ENCODE data around the gene MPC1.
"Not testable (repeated sequence)": the region's sequence is repeated elsewhere in the genome, so short reads cannot be mapped to it uniquely, and the experiment has no call there.

The MPC1 gene

GRCh38 chr6:166348305-166348949 lies 34.3 kb downstream of the MPC1 start:
- no peak for DNase-seq (ENCODE audit: low read depth in 1 of 2, low spot score in 1 of 2)

GRCh38 chr6:166346965-166347364 lies 35.8 kb downstream of the MPC1 start:
- DNase-seq (ENCODE audit: low read depth in 1 of 2, low spot score in 1 of 2), result no peak

GRCh38 chr6:166346449-166346848 lies 36.3 kb downstream of the MPC1 start:
- DNase-seq (ENCODE audit: low read depth in 1 of 2, low spot score in 1 of 2), result no peak

GRCh38 chr6:166345672-166346071 lies 37.1 kb downstream of the MPC1 start:
- not testable (repeated sequence) for DNase-seq (ENCODE audit: low read depth in 1 of 2, low spot score in 1 of 2)

- not testable (repeated sequence) for DNase-seq (ENCODE audit: low read depth in 1 of 2, low spot score in 1 of 2)
Measured at GRCh38 chr6:166344921-166345320, 37.8 kb downstream of the MPC1 start.

GRCh38 chr6:166344240-166344639 lies 38.5 kb downstream of the MPC1 start:
- no peak for DNase-seq (ENCODE audit: low read depth in 1 of 2, low spot score in 1 of 2)

- DNase-seq (ENCODE audit: low read depth in 1 of 2, low spot score in 1 of 2), result no peak
Measured at GRCh38 chr6:166343150-166343487, 39.6 kb downstream of the MPC1 start.

- DNase-seq (ENCODE audit: low read depth in 1 of 2, low spot score in 1 of 2), result peak; percentile 46 to 64
Measured at GRCh38 chr6:166342349-166343149, 40.2 kb downstream of the MPC1 start, which contains the start of gene SFT2D1. Gene SFT2D1 (minus strand): TSS chr6:166342545. CDS start chr6:166342481, 64 bp downstream.

GRCh38 chr6:166341977-166342348 lies 40.8 kb downstream of the MPC1 start:
- DNase-seq (ENCODE audit: low read depth in 1 of 2, low spot score in 1 of 2), result no peak

GRCh38 chr6:166341464-166341863 lies 41.3 kb downstream of the MPC1 start:
- DNase-seq (ENCODE audit: low read depth in 1 of 2, low spot score in 1 of 2), result no peak

GRCh38 chr6:166338854-166339253 lies 43.9 kb downstream of the MPC1 start:
- no peak for DNase-seq (ENCODE audit: low read depth in 1 of 2, low spot score in 1 of 2)

GRCh38 chr6:166336847-166337246 lies 45.9 kb downstream of the MPC1 start:
- DNase-seq (ENCODE audit: low read depth in 1 of 2, low spot score in 1 of 2), result no peak

- DNase-seq (ENCODE audit: low read depth in 1 of 2, low spot score in 1 of 2), result no peak
Measured at GRCh38 chr6:166335378-166336302, 47.1 kb downstream of the MPC1 start.

GRCh38 chr6:166334878-166335277 lies 47.9 kb downstream of the MPC1 start:
- DNase-seq (ENCODE audit: low read depth in 1 of 2, low spot score in 1 of 2), result no peak

GRCh38 chr6:166333172-166333995 lies 49.4 kb downstream of the MPC1 start:
- no peak for DNase-seq (ENCODE audit: low read depth in 1 of 2, low spot score in 1 of 2)

- DNase-seq (ENCODE audit: low read depth in 1 of 2, low spot score in 1 of 2), result no peak
Measured at GRCh38 chr6:166331503-166332415, 51.0 kb downstream of the MPC1 start.

GRCh38 chr6:166330612-166331011 lies 52.1 kb downstream of the MPC1 start:
- no peak for DNase-seq (ENCODE audit: low read depth in 1 of 2, low spot score in 1 of 2)

GRCh38 chr6:166325383-166326042 lies 57.2 kb downstream of the MPC1 start:
- DNase-seq (ENCODE audit: low read depth in 1 of 2, low spot score in 1 of 2), result no peak

GRCh38 chr6:166323395-166323794 lies 59.3 kb downstream of the MPC1 start:
- no peak for DNase-seq (ENCODE audit: low read depth in 1 of 2, low spot score in 1 of 2)

Measured in stimulated activated CD4-positive, alpha-beta T cell treated with anti-CD3 and anti-CD28 coated beads, Interleukin-15, amount 100 ng/mL, for 1 hour (primary cell).